Stimulated activated CD4-positive, alpha-beta T cell treated with anti-CD3 and anti-CD28 coated beads, TNF-alpha, amount 100 ng/mL, for 24 hours (primary cell): ENCODE results near the gene SPSB1.
"Not testable (repeated sequence)": the region's sequence is repeated elsewhere in the genome, so short reads cannot be mapped to it uniquely, and the experiment has no call there.

Experiments
- DNase-seq, 3 experiments: peaks; one replicate each; pipeline ENCODE4 v3.0.0-alpha.2; 2020; ENCODE audit warnings: low read depth in 3 of 3

The SPSB1 gene

DNA sequence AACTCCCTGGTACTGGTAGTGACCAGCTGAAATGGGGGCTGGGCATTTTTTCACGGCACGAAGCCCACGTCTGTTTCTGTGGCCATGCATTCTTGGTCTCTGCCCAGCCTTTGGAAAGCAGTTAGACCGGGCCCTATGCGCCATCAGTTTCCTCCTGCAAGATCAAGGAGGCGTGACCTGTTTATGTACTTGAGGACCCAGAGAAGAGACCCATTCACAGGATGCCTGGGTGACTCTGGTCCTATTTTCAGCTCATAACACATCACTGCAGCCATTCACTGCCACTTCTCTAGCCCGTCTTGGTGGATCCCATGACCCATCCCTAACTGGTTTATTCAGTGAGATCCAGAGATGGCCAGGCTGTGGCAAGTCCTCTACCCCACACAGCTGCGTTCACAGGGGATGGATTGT, 70.4 kb downstream of the SPSB1 start:
- no peak for DNase-seq

DNA sequence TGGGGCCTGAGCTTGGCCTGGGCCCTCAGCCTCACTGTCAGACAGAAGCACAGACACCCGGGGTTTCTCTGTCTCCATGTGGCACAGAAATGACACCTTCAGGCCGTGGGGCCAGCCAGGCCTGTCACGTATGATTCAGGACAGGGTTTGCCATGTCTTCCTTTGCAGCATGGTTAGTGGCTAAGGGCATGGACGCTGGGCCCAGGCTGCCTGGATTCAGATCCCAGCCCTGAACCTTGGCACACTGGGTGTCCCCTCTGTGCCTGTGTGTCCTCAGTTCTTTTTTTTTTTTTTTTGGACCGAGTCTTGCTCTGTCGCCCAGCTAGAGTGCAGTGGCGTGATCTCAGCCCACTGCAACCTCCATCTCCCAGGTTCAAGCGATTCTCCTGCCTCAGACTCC, 73.6 kb downstream of the SPSB1 start:
- no peak for DNase-seq

DNA sequence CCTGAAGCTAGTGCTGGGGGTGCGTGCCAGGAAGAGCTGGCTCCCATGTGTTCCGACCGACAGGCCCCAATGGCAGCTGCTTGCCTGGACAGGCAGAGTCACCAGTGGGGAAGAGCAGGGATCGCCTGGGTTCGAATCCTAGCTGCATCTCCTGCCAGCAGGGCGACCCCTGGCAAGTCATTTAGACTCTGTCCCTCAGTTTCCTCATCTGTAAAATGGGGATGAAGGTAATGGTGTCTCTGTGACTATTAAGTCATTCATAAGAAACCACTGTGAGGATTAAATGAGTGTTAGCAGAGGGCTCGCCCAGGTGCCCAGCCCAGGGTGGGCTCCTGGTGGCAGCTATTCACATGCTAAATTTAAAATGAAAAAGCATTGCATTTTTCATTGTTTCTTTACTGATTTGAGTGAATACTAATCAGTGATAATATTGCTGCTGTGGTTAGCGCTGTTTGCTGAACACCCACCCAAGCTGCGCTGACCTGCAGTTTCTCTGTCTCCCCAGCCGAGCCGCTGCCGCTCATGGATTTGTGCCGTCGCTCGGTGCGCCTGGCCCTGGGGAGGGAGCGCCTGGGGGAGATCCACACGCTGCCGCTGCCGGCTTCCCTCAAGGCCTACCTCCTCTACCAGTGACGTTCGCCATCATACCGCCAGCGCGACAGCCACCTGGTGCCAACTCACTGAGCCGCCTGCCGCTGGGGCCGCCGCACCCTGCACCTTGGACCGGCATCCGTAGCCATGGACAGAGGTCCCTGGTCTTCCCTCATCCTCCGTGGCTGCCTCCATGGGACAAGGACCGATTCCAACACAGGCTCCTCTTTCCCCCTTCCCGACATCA, 74.5 kb downstream of the SPSB1 start:
- DNase-seq, result no peak

DNA sequence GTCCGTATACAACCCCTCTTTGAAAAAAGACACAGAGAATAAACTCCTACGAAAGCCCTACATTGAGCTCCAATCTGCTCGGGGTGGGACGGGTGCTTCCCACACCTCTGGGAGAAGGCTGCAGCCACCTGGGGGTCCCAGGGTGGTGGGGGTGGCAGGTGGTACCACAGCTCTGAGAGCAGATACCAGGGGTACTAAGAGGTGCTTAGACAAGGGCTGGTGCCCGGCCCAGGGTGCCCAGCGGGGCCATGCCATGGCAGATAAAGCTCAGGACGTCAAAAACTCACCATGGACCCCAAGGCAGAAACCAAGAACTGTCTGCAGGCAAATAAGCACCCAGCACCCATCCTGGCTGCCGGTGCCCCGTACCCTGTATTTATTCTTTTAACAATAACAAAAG, 75.1 kb downstream of the SPSB1 start:
- DNase-seq, result no peak

DNA sequence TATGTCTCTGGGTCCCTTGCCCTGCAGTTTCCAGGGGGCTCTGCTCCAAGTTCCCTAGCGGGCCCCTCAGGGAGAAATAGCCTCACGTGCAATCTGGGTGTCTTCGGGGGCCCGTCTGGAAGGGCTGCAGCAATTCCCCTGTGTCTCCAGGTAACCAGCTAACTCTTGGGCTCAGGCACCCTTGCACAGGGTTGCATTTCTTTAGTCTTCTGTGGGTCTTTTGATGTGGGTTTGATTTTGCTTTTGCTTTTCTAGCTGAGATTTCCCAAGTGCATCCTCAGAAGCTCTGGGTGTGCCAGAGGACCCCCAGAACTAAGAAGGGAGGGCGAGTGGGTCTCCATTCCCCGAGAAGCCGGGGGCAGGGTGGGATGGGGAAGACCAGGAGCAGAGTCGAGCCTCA, 75.7 kb downstream of the SPSB1 start:
- no peak for DNase-seq

DNA sequence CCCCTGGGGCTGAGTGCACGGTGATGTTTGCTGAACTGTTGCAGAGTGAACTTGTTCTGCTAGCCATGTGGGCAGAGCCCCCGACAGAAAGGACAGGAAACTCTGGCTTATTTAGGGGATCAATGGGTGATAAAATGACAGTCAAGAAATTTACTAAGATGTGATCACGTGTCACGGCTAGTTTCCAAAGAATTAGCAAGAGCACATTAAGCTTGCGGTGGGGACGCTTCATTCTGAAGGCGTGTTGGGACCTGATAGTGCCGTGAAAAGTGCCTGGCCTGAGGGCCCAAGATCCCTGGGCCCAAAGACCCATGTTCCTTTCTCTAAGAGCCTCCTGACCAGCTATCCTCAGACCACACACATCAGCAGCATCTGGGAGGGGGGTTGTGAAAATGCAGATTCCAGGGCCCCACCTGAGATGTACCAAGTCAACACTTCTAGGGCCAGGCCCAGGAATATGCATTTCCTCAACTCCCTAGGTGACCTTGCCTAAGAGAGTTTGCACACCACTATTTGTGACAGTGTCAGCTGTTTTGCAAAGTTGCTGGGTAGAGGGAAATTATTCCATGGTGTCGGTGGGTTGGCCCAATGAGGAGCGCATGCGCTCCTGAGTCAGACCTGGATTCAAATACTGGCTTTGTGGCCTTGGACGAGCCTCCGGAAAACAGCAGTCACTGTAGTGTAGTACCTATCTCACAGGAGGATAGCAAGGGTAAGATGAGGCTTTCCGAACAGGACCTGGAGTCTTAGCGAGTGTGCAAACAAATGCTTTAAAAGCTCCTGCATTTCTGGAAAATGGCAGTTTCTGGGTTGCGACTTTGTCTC, 77.5 kb downstream of the SPSB1 start:
- DNase-seq, result no peak

DNA sequence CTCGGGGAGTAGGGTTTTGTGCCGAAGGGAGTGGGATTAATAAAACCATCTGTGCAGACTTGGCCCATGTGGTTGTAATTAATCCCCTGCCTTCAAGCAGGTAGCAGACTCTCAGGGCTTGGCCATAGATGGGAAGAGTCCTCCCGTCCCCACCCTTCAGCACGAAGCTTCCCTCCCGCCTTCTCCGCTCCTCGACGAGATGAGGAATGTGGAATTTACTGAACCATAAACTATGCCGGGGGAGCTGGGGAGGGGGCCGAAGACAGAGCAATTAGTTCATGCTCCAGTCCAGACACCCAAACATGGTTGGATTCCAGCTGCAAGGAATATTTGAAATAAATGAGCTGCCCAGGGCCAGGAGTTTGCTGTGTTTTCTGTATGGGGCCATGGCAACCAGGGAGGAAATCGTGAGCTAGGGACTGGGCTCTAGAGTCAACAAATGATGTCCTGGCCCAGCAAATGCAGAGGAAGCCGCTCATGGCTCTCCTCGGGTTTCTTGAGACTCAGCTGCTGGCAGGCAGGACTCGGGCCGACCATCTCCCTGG, 78.8 kb downstream of the SPSB1 start:
- no peak for DNase-seq

DNA sequence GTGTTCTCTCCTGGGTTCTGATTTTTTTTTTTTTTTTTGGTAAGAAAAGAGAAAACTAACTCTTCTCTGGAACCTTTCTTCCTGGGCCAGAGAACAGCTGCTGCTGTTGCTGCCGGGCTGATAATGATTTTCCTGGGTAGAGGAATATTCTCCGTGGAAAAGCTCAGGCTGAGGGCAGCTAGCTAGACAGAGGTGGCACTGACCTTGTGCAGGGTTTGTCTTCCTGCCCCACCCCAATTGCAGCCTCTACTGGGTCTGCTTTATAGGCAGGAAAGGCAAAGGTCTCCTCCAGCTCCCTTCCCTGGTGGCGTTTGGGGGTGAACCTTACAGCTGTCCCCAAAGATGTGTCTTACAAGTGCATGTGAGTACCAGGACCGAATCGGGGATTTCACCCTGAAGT, 79.3 kb downstream of the SPSB1 start:
- no peak for DNase-seq

DNA sequence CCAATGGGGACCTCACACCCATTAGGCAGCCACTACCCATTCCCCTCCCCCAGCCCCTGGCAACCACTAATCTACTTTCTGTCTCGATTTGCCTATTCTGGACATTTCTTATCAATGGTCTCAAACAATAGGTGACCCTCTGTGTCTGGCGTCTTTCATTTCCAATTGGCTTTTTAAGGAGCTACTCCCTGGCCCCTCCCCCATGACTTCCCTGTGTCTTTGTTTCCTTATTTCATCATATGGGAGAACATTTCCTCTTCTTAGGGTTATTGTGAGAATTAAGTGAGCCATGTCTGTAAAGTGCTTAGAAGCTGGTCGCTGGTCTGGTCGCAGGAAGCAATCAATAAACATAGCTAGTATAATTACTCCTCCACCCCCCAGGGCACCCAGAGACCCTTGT, 80.9 kb downstream of the SPSB1 start:
- no peak for DNase-seq

DNA sequence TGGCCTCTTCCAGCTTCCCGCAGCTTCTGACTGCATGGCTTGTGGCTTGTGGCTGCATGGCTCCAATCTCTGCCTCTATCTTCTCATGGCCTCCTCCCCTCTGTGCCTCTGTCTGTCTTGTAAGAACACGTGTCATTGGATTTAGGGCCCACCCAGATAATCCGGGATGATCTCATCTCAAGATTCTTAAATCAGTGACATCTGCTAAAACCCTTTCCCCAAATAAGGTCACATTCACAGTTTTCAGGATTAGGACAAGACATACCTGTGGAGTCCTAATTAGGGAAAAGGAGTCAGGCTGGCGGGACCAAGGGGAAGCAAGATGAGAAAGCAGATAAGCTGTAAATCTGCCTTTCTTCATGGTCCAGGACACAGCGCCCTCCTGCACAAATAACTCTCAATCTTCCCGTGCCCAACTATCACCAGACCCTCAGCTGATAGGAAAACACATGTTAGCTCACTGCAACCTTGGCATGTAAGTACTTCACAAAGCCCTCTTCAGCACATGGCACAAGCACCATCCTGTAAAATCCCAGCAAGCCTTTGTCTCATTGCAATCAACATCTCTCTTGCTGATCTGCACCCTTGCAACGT, 82.2 kb downstream of the SPSB1 start:
- DNase-seq, result no peak

DNA sequence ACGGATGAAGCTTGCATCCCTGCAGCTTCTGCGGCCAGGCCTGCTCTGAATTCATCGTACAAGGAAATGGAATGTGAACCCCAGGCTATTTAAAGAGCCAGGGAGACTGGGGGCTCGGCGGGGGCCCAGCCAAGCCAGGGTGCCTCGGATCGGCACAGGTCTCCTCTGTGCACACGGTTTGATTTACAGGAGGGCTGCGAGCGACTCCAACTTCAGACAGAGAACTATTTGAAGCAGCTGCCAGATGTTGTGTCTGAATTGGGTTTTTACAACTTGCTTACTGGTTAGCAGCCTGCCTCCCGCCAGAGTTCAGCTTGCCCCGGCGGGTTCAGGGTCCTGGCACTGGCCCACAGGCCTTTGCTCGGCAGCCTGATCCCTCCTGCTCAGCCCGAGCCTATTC, 83.2 kb downstream of the SPSB1 start:
- DNase-seq, result no peak

DNA sequence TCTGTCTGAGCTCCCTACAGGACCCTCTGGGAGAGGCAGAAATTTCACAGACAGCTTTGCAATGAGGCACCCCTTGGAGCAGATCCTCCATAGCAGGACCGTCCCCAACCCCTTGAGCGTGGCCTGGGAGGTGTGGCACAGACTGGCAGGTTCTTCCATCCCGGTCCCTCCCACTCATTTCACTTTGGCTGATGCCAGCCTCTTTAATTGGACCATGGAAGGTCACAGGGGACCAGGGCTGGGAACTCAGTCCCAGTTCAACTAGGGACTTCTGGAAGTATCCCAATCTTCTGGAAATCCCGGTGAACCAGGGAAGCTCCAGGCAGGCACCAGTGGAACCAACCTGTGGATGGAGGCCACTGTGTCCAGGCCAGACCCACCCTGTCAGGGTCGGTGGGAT, 83.7 kb downstream of the SPSB1 start:
- DNase-seq, result no peak

DNA sequence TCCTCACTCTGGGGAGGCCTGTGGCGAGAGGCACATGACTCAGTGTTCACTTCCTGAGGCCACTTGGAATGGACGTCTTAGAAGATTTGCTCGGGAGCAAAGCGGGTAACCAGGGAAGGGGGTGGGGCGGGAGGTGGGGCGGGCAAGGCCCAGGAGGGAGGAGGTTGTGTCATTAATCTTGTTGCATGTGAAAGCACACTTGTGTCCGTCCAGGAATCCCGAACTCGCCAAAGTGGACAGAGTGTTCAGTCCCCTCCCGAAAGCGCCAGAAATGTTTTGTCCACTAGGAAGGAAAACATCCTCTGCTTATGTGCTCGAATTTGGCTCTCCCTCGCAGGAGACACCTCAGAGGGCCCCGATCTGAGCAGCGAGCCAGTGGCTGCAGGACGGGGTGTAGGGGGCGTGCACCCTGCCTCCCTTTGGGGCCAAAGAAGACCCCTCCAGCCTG, 84.2 kb downstream of the SPSB1 start:
- no peak for DNase-seq

DNA sequence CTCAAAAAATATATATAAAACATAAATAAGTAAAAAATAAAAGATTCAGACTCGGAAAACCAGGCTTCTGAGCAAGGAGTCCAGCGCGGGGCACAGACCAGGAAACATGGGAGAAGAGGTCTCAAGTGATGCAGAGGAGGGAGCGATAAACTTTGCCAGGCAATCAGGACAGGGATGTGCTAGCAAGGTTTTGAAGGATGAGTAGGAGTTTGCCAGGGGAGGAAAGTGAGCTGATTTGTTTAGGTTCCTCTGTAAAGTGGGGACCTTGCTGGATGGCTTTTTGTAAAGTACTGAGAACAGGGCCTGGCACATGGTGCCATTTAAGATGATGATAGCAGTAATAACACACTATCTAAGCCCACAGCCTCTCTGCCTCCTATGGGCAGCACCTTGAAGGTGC, 86.1 kb downstream of the SPSB1 start:
- DNase-seq, result no peak

DNA sequence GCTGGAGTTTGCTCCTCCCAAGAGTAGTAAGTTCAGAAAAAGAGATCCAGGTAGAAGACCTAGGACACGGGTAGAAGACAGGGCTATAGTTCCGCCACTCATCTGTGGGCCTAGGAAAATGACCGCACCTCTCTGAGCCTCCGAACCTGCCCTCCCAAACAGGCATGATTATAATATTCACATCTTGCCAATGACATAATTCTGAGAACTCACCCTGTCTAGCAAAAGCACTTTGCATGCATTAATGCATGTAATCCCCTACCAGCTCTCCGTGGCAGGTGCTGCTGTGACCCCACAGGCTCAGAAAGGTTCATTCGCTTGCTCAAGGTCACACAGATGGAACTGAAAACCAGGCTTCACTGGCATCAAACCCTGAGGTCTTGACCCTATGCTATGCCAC, 88.0 kb downstream of the SPSB1 start:
- no peak for DNase-seq

DNA sequence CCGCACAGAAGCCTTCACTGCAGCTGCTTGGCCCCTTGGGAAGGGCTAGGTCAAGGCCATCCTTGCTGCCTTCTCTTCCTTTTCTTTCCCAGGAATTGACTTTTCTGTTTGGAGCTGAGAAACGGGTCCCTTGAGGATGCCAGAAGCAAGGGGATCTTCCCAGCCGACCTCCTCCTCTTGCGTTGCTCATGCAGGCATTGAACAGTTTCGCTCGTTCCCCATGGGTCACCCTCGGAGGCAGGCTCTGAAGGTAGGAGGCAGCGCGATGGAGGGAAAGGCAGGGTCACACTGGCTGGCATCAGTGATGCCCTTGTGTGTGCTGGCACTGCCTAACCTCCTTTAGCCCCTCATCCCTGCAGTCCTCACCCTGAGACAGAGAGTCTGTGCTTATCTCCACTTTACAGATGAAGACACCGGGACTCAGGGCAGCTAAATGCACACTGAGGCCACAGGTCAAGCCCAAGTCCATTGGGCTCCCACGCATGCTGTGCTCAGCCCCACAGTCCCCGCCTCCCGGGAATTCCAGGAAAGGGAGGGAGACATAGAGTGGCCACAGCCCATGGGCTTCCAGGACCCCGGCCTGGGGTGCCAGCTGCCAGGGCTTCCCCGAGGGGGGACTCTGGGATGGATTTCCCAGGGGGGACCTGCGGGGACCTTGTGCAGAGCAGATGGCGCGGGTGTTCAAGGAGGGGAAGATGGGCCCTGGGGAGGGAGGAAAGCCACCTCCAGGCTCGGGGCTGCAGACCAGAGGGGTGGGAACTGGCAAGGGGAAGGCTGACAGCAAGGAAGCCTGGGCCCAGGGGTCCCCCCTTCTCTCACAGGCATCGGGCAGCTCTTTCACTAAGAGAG, 90.2 kb downstream of the SPSB1 start:
- DNase-seq, result no peak

DNA sequence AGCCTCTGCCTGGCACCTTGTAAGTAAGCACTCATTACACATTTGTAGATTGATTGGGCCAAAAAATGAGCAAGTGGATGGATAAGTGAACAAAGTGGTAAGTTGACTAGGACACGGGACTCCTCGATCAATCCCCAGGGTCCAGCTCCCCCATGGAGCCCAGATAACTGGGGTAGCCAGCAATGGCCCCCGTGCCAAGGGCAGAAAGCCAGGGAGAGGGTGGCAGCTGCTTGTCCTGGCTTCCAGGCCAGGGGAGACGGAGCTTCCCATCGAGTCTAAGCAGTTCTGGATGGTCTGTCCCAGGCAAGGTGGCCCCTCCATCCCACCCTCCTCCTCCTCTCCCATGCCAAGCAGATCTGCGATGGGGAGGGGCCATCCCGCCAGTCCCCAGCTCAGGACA, 91.4 kb downstream of the SPSB1 start:
- DNase-seq, result no peak

DNA sequence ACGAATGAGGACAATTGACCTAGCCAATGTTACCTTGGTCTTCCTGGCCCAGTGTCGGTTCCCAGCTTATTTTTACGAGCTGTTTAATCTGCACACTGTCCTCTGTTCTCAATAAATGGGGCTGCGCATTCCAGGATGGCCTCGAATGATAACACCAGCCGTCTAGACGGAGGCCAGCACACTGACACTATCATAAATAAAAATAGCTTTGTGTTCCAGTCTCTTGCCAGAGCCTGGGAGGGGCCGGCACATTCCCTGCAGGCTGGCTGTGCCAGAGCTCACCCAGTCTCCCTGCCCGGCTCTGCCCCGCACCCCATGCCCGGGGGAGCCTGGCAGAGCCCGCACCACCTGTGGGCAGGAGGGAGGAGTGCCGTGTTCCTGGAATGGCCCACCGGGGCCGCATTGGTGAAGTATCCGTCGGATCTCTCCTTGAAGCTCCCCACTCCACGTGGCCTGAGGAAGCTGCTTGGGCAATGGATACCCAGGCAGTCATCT, 92.1 kb downstream of the SPSB1 start:
- no peak for DNase-seq

DNA sequence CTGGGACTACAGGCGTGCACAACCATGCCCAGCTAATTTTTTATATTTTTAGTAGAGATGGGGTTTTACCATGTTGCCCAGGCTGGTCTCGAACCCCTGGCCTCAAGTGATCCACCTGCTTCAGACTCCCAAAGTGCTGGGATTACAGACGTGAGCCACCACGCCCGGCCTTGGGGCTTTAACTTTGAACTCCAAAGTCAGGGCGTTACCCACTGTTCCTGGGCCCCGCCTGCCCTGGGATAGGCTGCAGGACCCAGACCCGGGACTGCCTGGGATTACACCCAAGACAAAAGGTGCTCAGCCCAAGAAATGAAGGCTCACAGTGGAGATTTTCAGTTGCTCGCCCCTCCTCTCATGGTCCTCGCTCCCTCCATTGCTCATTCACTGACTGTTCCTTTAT, 92.7 kb downstream of the SPSB1 start:
- DNase-seq, result not testable (repeated sequence)

DNA sequence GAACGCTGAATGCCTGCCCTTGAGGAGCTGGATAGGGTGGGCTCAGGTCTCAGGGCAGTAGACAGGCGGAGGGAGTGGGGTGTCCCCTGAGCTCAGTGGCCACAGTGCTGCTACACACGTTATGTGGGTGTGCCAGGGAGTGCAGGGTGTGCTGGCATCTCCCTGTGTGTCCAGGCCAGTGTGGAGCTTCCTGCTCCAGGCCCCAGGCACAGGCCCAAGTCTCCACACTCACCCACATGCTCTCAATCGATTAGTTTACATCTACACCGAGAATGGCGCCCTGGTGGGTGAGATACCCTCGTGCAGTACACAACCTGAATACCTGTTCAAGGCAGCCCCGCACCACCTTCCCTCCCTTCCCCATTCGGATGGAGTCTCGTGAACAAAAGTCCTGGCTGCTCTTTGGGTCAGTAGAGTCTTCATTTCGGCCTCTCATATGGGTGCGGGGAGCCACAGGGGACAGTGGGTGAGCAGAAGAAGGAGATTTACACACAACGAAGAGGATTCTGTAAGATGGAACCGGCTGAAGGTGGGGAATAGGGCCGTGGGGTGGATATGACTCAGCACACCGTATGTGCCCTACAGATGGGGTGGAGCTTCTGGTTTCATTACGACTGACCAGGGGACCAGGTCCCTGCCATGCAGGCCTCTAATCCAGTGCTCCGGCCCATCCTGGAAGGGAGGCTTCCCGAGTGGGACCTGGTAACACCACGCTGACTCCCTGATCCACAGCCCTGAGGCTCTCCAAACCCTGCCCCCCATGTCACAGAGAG, 93.3 kb downstream of the SPSB1 start:
- DNase-seq, result no peak
